Stimulated activated CD4-positive, alpha-beta T cell treated with anti-CD3 and anti-CD28 coated beads, Interleukin-1b, Interleukin-23, amount 100 ng/mL, for 1 hour (primary cell): Measurements from ENCODE around the gene NOC2L.
"Not testable (repeated sequence)": the region's sequence is repeated elsewhere in the genome, so short reads cannot be mapped to it uniquely, and the experiment has no call there.

Experiments used
- DNase-seq, 2 donors: peaks; one replicate each; pipeline ENCODE4 v3.0.0-alpha.2; 2020; ENCODE audit warnings: low read depth in 2 of 2

Gene NOC2L

DNA sequence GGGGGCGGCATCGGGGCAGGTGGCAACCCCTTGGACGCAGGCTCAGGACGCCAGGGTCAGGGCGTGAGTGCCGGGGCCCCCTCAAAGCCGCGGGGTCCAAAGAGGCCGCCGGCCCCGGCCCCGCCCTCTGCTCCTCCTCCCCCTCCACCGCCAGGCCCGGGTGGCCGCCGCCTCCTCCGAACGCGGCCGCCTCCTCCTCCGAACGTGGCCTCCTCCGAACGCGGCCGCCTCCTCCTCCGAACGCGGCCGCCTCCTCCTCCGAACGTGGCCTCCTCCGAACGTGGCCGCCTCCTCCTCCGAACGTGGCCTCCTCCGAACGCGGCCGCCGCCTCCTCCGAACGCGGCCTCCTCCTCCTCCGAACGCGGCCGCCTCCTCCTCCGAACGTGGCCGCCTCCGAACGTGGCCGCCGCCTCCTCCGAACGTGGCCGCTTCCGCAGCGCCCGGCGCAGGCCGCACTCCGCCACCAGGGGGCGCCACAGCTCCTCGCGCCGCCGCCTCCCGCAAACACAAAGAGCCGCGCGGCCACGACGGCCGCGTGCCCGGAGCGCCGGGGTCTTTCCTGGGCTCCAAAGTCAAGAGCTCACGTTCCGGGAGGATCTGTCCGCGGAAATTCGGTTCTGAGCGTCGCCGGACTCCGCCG lies 54.6 kb downstream of the NOC2L start:
- DNase-seq = peak; percentile 68 to 80

DNA sequence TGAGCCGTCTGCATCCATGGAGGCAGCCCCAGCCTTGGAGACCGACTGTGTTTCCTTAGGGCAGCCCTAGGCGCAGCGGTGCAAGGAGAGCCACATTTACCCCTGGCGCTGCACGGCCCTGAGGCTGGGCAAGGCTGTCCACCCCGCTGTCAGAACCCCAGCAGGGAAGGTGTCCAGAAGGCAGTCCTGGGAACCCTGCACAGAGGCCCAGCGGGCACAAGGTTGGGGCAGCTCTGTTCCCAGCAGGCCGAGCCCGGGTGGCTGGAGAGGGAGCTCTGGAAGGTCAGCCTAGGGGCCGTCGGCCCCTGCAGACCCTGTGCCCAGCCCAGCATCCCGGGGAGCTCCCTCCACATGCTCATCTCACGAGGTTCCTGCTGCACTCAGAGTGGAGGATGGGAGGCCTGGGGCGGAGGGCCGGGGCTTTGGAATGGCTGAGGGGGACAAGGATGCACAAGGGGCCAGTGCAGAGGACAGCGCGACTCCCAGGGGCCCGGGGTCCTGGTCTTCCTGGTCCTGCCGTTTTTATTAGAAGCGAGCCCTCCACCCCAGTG lies 55.3 kb downstream of the NOC2L start:
- no peak for DNase-seq

- DNase-seq = no peak
Measured at GRCh38 chr1:903305-903704, 55.8 kb downstream of the NOC2L start.

DNA sequence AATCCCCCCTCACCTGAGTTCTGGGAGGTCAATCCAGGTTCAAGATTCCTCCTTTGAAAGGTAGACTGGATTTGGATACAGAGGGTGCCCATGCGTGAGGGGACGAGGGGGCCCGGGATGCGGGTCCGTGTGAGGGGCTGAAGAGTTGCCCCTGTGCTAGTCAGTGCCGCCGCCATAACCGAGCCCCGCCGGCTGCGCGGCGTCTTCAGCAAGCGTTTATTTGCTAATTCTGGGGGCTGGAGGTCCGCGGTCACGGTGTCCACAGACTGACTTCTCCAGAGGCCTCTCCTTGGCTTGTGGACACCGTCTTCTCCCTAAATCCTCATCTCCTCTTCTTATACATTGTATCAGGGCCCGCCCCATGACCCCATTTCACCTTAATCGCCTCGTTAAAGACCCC lies 56.3 kb downstream of the NOC2L start:
- DNase-seq = no peak

DNA sequence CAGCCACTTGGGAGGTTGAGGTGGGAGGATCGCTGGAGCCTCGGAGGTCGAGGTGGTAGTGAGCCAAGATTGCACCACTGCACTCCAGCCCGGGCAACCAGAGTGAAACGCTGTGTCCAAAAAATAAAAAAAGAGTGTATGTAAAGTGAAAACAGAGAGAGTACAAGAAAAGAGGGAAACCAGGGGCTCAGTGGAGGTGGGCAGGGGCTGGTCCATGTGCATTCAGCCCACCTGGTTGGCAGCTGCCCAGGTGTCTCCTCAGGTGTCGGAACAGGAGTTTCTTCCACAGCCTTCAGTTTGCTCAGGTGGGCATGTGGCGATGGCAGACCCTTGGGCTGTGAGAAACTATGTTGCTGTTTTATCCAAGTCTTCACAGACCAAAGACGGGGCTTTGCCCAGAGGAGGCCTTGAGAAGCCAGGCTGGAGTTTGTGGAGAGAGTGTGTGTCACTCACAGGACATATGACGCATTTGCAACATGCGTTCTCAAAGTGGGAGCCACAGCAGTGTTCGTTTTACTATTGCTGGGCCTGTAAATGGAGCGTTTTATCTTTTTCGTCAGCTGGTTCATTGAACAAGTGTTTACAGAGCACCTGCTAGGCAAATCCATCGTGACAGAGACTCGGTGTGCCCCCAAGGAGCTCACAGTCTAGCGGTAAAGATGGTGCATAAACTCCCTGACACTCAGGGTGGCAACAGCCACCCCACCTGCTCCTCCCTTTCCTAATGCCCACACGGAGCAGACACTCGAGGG lies 57.8 kb downstream of the NOC2L start:
- DNase-seq = no peak

DNA sequence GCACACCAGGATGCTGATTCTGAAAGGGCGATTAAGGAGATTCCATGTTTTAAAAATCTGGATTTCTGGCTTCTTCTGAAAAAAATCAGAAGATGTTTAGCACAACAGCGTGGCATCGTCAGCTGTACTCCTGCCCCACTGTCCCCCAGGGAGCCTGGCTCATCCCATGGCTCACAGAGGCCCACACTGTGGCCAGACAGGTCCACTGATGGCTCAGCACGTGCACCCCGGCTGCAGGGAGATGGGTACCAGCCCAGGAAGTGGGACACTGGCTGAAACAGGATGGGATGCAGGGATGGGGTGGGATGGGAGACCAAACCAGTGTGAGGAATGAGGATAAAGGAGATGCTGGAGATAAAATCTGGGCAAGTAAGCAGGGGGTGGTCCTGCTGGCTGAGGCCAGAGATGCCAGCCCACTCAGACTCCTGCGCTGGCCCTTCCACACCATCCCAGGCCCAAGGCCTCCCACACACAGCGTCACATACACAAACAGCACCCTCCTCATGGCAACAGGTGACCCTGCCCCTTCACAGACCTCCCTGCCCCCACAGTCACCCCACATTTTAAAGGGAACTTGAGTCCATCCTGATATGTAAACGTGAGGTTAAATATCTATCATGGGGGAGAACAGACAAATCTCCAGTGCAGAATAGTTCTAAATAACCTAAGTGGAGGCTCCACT lies 59.3 kb downstream of the NOC2L start:
- DNase-seq = no peak

- DNase-seq = not testable (repeated sequence)
Measured at GRCh38 chr1:897951-898350, 61.1 kb downstream of the NOC2L start.

- no peak for DNase-seq
Measured at GRCh38 chr1:897226-897625, 61.8 kb downstream of the NOC2L start.
